ENCODE data around the gene SUN2. TPM values are rescaled to one million over a fixed set of nuclear protein-coding genes. Genes with fewer than 3 reads are reported as not detected.

Gene SUN2
- total and polyA plus RNA-seq, 9 donors, result 21.2 to 311 (median 181) TPM

DNA sequence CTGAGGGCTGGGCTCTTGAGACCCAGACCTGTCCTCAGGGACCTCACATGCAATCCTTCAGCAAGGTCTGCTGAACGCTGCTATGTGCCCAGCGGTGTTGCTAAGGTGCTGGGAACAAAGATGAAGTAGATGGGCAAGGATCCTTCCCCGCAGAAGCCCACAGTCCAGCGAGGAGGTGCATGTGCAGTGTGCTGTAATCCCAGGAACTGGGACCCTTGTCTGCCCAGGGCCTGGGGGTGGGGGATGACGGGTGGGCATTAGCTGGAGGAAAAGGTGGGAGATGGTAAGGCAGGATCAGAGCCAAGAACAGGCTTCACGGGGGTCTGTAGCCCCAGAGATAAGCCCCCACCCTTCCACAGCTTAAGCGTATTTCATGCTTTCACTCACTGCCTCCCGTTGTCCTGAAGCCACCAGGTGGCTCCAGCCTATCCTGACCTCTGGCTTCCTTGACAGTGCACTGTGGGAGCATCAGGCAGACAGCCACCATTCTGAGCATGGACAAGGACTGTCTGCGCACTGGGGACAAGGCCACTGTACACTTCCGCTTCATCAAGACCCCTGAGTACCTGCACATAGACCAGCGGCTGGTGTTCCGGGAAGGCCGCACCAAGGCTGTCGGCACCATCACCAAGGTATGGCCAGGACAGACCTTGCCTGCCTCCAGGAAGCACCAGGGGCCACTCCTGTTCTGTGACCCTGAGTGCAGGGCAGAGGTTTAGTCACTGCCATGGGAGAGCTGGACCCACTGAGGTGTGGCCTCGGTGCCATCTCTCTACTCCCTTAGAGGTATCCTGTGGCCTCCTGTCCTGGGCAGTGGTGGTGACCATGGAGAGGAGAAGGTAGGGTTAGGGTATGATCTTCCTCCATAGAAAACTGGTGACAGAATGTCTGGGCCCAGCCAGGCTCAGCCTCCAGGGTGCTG, 28.0 kb downstream of the SUN2 start:
- H3K36me3 ChIP-seq, result no peaks in the 10 kb centered on the region
- intact Hi-C loops (cut with DNase I), result no loop called here
- DNase-seq, result peak in 3 of 5 donors; percentile 8 to 27 (median 17)
- H3K4me1 ChIP-seq (ENCODE audit: insufficient read depth), result peaks cover 4% of the 10 kb centered on the region
- no peaks in the 10 kb centered on the region for H3K9me3 ChIP-seq
- no peak overlapping the region for H3K4me3 ChIP-seq
- H3K27me3 ChIP-seq, result no peaks in the 10 kb centered on the region
- WGBS, 3 donors, result 90 to 91% (median 91%) methylated on average over 15 of the region's 15 CpGs
- H3K27ac ChIP-seq, result no peak overlapping the region
- no peak for TF ChIP-seq EP300 (IDR thresholded peaks at IDR 0.05)

DNA sequence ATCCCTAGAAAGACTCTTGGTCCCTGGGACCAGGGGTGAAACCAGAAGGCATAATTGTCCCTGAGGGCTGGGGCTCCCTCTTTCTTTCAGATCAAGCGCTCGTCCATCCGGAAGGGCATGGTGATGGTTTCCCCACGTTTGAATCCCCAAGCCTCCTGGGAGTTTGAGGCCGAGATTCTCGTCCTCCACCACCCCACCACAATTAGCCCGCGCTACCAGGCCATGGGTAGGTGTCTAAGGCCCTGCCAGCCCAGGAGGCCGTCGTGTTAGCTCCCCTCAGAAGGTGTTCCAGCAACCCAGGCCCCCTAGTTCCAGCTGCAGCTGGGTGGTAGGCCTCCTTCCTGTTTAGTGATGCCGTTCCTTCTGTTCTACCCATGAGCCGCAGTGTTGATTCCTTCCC, 28.7 kb downstream of the SUN2 start:
- TF ChIP-seq, protein P1, sequence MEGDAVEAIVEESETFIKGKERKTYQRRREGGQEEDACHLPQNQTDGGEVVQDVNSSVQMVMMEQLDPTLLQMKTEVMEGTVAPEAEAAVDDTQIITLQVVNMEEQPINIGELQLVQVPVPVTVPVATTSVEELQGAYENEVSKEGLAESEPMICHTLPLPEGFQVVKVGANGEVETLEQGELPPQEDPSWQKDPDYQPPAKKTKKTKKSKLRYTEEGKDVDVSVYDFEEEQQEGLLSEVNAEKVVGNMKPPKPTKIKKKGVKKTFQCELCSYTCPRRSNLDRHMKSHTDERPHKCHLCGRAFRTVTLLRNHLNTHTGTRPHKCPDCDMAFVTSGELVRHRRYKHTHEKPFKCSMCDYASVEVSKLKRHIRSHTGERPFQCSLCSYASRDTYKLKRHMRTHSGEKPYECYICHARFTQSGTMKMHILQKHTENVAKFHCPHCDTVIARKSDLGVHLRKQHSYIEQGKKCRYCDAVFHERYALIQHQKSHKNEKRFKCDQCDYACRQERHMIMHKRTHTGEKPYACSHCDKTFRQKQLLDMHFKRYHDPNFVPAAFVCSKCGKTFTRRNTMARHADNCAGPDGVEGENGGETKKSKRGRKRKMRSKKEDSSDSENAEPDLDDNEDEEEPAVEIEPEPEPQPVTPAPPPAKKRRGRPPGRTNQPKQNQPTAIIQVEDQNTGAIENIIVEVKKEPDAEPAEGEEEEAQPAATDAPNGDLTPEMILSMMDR (IDR thresholded peaks at IDR 0.05), result no peak
- TF ChIP-seq EP300 (IDR thresholded peaks at IDR 0.05) (no peak), POLR2A (IDR thresholded peaks at IDR 0.05) (no peak)
- intact Hi-C loops (cut with DNase I), result no loop called here
- Histone ChIP-seq H3K27ac (no peak overlapping the region), H3K4me3 (no peak overlapping the region), H3K4me1 (ENCODE audit: insufficient read depth) (peaks cover 2% of the 10 kb centered on the region), H3K9me3 (no peaks in the 10 kb centered on the region), H3K27me3 (no peaks in the 10 kb centered on the region), H3K36me3 (no peaks in the 10 kb centered on the region)
- 91 to 96% (median 93%) methylated on average over 12 of the region's 12 CpGs for WGBS, 3 donors
- DNase-seq, result peak in 3 of 5 donors; percentile 9 to 30 (median 14)

DNA sequence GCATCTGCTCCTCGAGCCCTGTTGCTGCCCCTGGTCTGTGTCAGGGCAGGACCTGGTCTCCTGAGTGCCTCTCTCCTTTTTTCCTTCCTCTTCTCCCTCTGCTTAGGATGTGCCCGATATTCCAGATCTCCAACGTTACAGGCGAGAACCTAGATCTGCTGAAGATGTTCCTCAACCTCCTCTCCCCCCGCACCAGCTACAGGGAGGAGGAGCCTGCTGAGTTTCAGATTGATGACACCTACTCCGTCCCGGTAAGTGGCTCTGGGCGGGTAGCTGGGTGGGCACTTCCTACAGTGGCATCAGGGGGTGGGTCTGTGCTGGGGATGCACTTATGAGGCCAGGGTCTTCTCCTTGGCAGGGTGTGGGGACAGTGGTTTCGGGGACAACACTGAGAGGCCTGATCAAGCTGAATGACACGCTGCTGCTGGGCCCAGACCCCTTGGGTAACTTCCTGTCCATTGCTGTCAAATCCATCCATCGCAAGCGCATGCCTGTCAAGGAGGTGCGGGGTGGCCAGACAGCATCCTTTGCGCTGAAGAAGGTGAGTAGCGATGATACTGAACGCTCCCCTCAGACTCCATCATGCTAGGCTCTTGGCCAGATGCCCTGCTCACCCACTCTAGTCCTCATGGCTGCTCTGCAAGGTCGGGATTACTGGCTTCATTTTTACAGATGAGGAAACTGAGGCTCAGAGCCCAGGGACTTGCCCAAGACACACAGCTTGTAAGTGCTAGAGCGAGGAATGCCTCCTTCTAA, 29.7 kb downstream of the SUN2 start:
- Histone ChIP-seq H3K27me3 (no peaks in the 10 kb centered on the region), H3K4me3 (no peak overlapping the region), H3K36me3 (no peaks in the 10 kb centered on the region), H3K4me1 (ENCODE audit: insufficient read depth) (no peaks in the 10 kb centered on the region), H3K27ac (no peak overlapping the region), H3K9me3 (no peaks in the 10 kb centered on the region)
- TF ChIP-seq, protein P1 (IDR thresholded peaks at IDR 0.05), result no peak
- no peak for TF ChIP-seq EP300 (IDR thresholded peaks at IDR 0.05)
- TF ChIP-seq POLR2A (IDR thresholded peaks at IDR 0.05), result no peak
- intact Hi-C loops (cut with DNase I), result no loop called here
- 92 to 95% (median 92%) methylated on average over 18 of the region's 18 CpGs for WGBS, 3 donors
- peak in 3 of 5 donors; percentile 13 to 29 (median 14) for DNase-seq

DNA sequence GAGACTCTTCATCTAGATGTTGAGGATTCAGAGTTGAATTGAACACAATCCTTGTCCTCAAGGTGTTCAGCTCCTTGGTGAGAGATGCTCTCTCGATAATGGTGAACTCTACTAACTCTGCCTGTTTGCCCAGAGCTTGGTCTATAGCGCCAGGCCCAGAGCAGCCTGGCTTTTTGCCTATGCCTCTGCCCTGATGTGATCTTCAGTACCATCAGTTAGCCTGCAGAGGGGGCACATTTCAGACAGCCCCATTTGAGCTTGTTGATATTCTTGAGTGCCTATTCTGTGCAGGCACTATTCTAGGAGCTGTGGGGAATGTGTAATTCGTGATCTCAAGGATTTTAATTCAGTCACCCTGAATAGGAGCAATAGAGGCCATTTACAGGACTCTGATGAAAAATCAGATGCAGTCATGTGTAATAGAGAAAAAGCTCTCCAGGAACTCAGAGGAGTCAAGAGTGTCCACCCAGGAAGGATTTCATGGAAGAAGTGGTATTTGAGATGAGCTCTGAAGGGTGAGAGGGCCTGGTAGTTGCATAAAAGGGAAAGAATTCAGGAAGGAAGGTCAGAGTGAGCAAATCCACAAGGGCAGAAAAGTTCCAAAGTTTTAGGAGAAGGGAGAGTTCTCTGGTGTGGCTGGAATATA, 30.7 kb downstream of the SUN2 start:
- Histone ChIP-seq H3K4me1 (ENCODE audit: insufficient read depth) (no peaks in the 10 kb centered on the region), H3K36me3 (no peaks in the 10 kb centered on the region), H3K27ac (no peak overlapping the region), H3K9me3 (no peaks in the 10 kb centered on the region), H3K27me3 (no peaks in the 10 kb centered on the region), H3K4me3 (no peak overlapping the region)
- no peak for DNase-seq
- 71 to 88% (median 76%) methylated on average over 3 of the region's 3 CpGs for WGBS, 3 donors
- TF ChIP-seq POLR2A (IDR thresholded peaks at IDR 0.05) (no peak), EP300 (IDR thresholded peaks at IDR 0.05) (no peak)
- TF ChIP-seq, protein P1 (IDR thresholded peaks at IDR 0.05), result no peak
- intact Hi-C loops (cut with DNase I), result no loop called here
